IPS-18c (cell line): ENCODE data around the gene GPR156.
"Not testable (repeated sequence)": the region's sequence is repeated elsewhere in the genome, so short reads cannot be mapped to it uniquely, and the experiment has no call there.

Experiments used
- H3K4me3 ChIP-seq: 2 replicates; pipeline ENCODE4 v1.7.0; 2013; ENCODE audit warnings: low read depth, mild to moderate bottlenecking, low read length, moderate library complexity; ENCODE audit not compliant: insufficient read depth
- H3K9me3 ChIP-seq: one replicate; pipeline ENCODE4 v1.6.1; 2013; ENCODE audit warnings: mild to moderate bottlenecking, low read length, moderate library complexity; ENCODE audit not compliant: control insufficient read depth, insufficient read depth

Gene GPR156

GRCh38 chr3:120155694-120156093, 129.3 kb downstream of the GPR156 start:
- not testable (repeated sequence) for H3K4me3 ChIP-seq, H3K9me3 ChIP-seq

- Histone ChIP-seq H3K4me3 (no peak overlapping the region), H3K9me3 (peaks cover 4% of the 10 kb centered on the region)
These were observed 129.9 kb downstream of the GPR156 start for GRCh38 chr3:120155108-120155507.

GRCh38 chr3:120153294-120153693, 131.7 kb downstream of the GPR156 start:
- peaks cover 4% of the 10 kb centered on the region for H3K9me3 ChIP-seq
- no peak overlapping the region for H3K4me3 ChIP-seq

GRCh38 chr3:120151791-120152190, 133.2 kb downstream of the GPR156 start:
- Histone ChIP-seq H3K9me3 (peaks cover 4% of the 10 kb centered on the region), H3K4me3 (no peak overlapping the region)

- H3K9me3 ChIP-seq, result no peaks in the 10 kb centered on the region
- H3K4me3 ChIP-seq, result no peak overlapping the region
These were observed 136.7 kb downstream of the GPR156 start for GRCh38 chr3:120148187-120148949.

- Histone ChIP-seq H3K4me3 (no peak overlapping the region), H3K9me3 (no peaks in the 10 kb centered on the region)
These were observed 137.8 kb downstream of the GPR156 start for GRCh38 chr3:120147072-120147871.

- no peak overlapping the region for H3K4me3 ChIP-seq
- H3K9me3 ChIP-seq, result no peaks in the 10 kb centered on the region
These were observed 139.3 kb downstream of the GPR156 start for GRCh38 chr3:120145542-120146285.

- no peaks in the 10 kb centered on the region for H3K9me3 ChIP-seq
- no peak overlapping the region for H3K4me3 ChIP-seq
These were observed 140.8 kb downstream of the GPR156 start for GRCh38 chr3:120144267-120144666.

- Histone ChIP-seq H3K4me3 (no peak overlapping the region), H3K9me3 (no peaks in the 10 kb centered on the region)
These were observed 141.3 kb downstream of the GPR156 start for GRCh38 chr3:120143676-120144075.

GRCh38 chr3:120142236-120142635, 142.8 kb downstream of the GPR156 start:
- no peaks in the 10 kb centered on the region for H3K9me3 ChIP-seq
- H3K4me3 ChIP-seq, result no peak overlapping the region

- no peaks in the 10 kb centered on the region for H3K9me3 ChIP-seq
- H3K4me3 ChIP-seq, result no peak overlapping the region
These were observed 144.8 kb downstream of the GPR156 start for GRCh38 chr3:120140098-120140742.

GRCh38 chr3:120139140-120139539, 145.9 kb downstream of the GPR156 start:
- no peak overlapping the region for H3K4me3 ChIP-seq
- H3K9me3 ChIP-seq, result no peaks in the 10 kb centered on the region

- no peaks in the 10 kb centered on the region for H3K9me3 ChIP-seq
These were observed 147.5 kb downstream of the GPR156 start for GRCh38 chr3:120137548-120137947.

GRCh38 chr3:120130656-120131055, 154.4 kb downstream of the GPR156 start:
- H3K9me3 ChIP-seq, result peaks cover 2% of the 10 kb centered on the region
- no peak overlapping the region for H3K4me3 ChIP-seq

More at GRCh38 chr3:120137548-120137947, 147.5 kb downstream of the GPR156 start:
- H3K4me3 ChIP-seq, result no peak overlapping the region

GRCh38 chr3:120129718-120130513, 155.1 kb downstream of the GPR156 start:
- Histone ChIP-seq H3K4me3 (no peak overlapping the region), H3K9me3 (peaks cover 2% of the 10 kb centered on the region)

- Histone ChIP-seq H3K9me3 (peaks cover 2% of the 10 kb centered on the region), H3K4me3 (no peak overlapping the region)
These were observed 156.0 kb downstream of the GPR156 start for GRCh38 chr3:120129051-120129450.
